ENCODE data around the gene TEAD1.

Gene TEAD1

GRCh38 chr11:12705874-12706273 lies 31.7 kb downstream of the TEAD1 start:
- Histone ChIP-seq H3K36me3 (ENCODE audit: control insufficient read depth, insufficient read depth, low read length) (no peaks in the 10 kb centered on the region), H3K9ac (ENCODE audit: low read length) (no peak overlapping the region), H3K27ac (ENCODE audit: low read depth, low read length) (no peak overlapping the region), H3K4me1 (ENCODE audit: control insufficient read depth, insufficient read depth, low read length) (peaks cover 14% of the 10 kb centered on the region), H3K4me3 (ENCODE audit: low read length) (no peak overlapping the region), H3K27me3 (ENCODE audit: control insufficient read depth, insufficient read depth, low read length) (no peaks in the 10 kb centered on the region)

- Histone ChIP-seq H3K4me1 (ENCODE audit: control insufficient read depth, insufficient read depth, low read length) (peaks cover 14% of the 10 kb centered on the region), H3K9ac (ENCODE audit: low read length) (no peak overlapping the region), H3K27me3 (ENCODE audit: control insufficient read depth, insufficient read depth, low read length) (no peaks in the 10 kb centered on the region), H3K36me3 (ENCODE audit: control insufficient read depth, insufficient read depth, low read length) (no peaks in the 10 kb centered on the region), H3K27ac (ENCODE audit: low read depth, low read length) (no peak overlapping the region), H3K4me3 (ENCODE audit: low read length) (peak overlapping the region; percentile 2)
These were observed 32.6 kb downstream of the TEAD1 start for GRCh38 chr11:12706545-12707499.

GRCh38 chr11:12707500-12707880 lies 33.3 kb downstream of the TEAD1 start:
- H3K9ac ChIP-seq (ENCODE audit: low read length), result no peak overlapping the region
- H3K36me3 ChIP-seq (ENCODE audit: control insufficient read depth, insufficient read depth, low read length), result no peaks in the 10 kb centered on the region
- peaks cover 14% of the 10 kb centered on the region for H3K4me1 ChIP-seq (ENCODE audit: control insufficient read depth, insufficient read depth, low read length)
- no peak overlapping the region for H3K27ac ChIP-seq (ENCODE audit: low read depth, low read length)
- H3K4me3 ChIP-seq (ENCODE audit: low read length), result peak overlapping the region; percentile 2
- no peaks in the 10 kb centered on the region for H3K27me3 ChIP-seq (ENCODE audit: control insufficient read depth, insufficient read depth, low read length)

- Histone ChIP-seq H3K27me3 (ENCODE audit: control insufficient read depth, insufficient read depth, low read length) (no peaks in the 10 kb centered on the region), H3K27ac (ENCODE audit: low read depth, low read length) (no peak overlapping the region), H3K9ac (ENCODE audit: low read length) (no peak overlapping the region), H3K4me1 (ENCODE audit: control insufficient read depth, insufficient read depth, low read length) (peaks cover 9% of the 10 kb centered on the region), H3K36me3 (ENCODE audit: control insufficient read depth, insufficient read depth, low read length) (no peaks in the 10 kb centered on the region), H3K4me3 (ENCODE audit: low read length) (no peak overlapping the region)
These were observed 37.3 kb downstream of the TEAD1 start for GRCh38 chr11:12711496-12711895.

GRCh38 chr11:12712132-12712531 lies 37.9 kb downstream of the TEAD1 start:
- Histone ChIP-seq H3K36me3 (ENCODE audit: control insufficient read depth, insufficient read depth, low read length) (no peaks in the 10 kb centered on the region), H3K27ac (ENCODE audit: low read depth, low read length) (no peak overlapping the region), H3K4me1 (ENCODE audit: control insufficient read depth, insufficient read depth, low read length) (peaks cover 8% of the 10 kb centered on the region), H3K4me3 (ENCODE audit: low read length) (no peak overlapping the region), H3K9ac (ENCODE audit: low read length) (no peak overlapping the region), H3K27me3 (ENCODE audit: control insufficient read depth, insufficient read depth, low read length) (no peaks in the 10 kb centered on the region)

GRCh38 chr11:12715131-12715530 lies 40.9 kb downstream of the TEAD1 start:
- no peak overlapping the region for H3K27ac ChIP-seq (ENCODE audit: low read depth, low read length)
- H3K4me3 ChIP-seq (ENCODE audit: low read length), result no peak overlapping the region
- no peaks in the 10 kb centered on the region for H3K27me3 ChIP-seq (ENCODE audit: control insufficient read depth, insufficient read depth, low read length)
- no peak overlapping the region for H3K9ac ChIP-seq (ENCODE audit: low read length)
- no peaks in the 10 kb centered on the region for H3K4me1 ChIP-seq (ENCODE audit: control insufficient read depth, insufficient read depth, low read length)
- H3K36me3 ChIP-seq (ENCODE audit: control insufficient read depth, insufficient read depth, low read length), result no peaks in the 10 kb centered on the region

- Histone ChIP-seq H3K4me1 (ENCODE audit: control insufficient read depth, insufficient read depth, low read length) (peaks cover under 1% of the 10 kb centered on the region), H3K27me3 (ENCODE audit: control insufficient read depth, insufficient read depth, low read length) (no peaks in the 10 kb centered on the region), H3K36me3 (ENCODE audit: control insufficient read depth, insufficient read depth, low read length) (no peaks in the 10 kb centered on the region), H3K4me3 (ENCODE audit: low read length) (no peak overlapping the region), H3K27ac (ENCODE audit: low read depth, low read length) (no peak overlapping the region), H3K9ac (ENCODE audit: low read length) (no peak overlapping the region)
These were observed 41.7 kb downstream of the TEAD1 start for GRCh38 chr11:12715941-12716340.

GRCh38 chr11:12716816-12717215 lies 42.6 kb downstream of the TEAD1 start:
- Histone ChIP-seq H3K36me3 (ENCODE audit: control insufficient read depth, insufficient read depth, low read length) (no peaks in the 10 kb centered on the region), H3K9ac (ENCODE audit: low read length) (no peak overlapping the region), H3K27ac (ENCODE audit: low read depth, low read length) (no peak overlapping the region), H3K4me1 (ENCODE audit: control insufficient read depth, insufficient read depth, low read length) (peaks cover 3% of the 10 kb centered on the region), H3K27me3 (ENCODE audit: control insufficient read depth, insufficient read depth, low read length) (no peaks in the 10 kb centered on the region), H3K4me3 (ENCODE audit: low read length) (no peak overlapping the region)

GRCh38 chr11:12717851-12718291 lies 43.6 kb downstream of the TEAD1 start:
- no peak overlapping the region for H3K27ac ChIP-seq (ENCODE audit: low read depth, low read length)

GRCh38 chr11:12719221-12719620 lies 45.0 kb downstream of the TEAD1 start:
- no peak overlapping the region for H3K27ac ChIP-seq (ENCODE audit: low read depth, low read length)
- peaks cover 11% of the 10 kb centered on the region for H3K4me1 ChIP-seq (ENCODE audit: control insufficient read depth, insufficient read depth, low read length)
- no peaks in the 10 kb centered on the region for H3K27me3 ChIP-seq (ENCODE audit: control insufficient read depth, insufficient read depth, low read length)
- no peak overlapping the region for H3K4me3 ChIP-seq (ENCODE audit: low read length)
- H3K9ac ChIP-seq (ENCODE audit: low read length), result no peak overlapping the region
- no peaks in the 10 kb centered on the region for H3K36me3 ChIP-seq (ENCODE audit: control insufficient read depth, insufficient read depth, low read length)

More at GRCh38 chr11:12717851-12718291, 43.6 kb downstream of the TEAD1 start:
- Histone ChIP-seq H3K36me3 (ENCODE audit: control insufficient read depth, insufficient read depth, low read length) (no peaks in the 10 kb centered on the region), H3K4me3 (ENCODE audit: low read length) (no peak overlapping the region), H3K9ac (ENCODE audit: low read length) (no peak overlapping the region), H3K4me1 (ENCODE audit: control insufficient read depth, insufficient read depth, low read length) (peaks cover 3% of the 10 kb centered on the region), H3K27me3 (ENCODE audit: control insufficient read depth, insufficient read depth, low read length) (no peaks in the 10 kb centered on the region)

GRCh38 chr11:12721816-12722604 lies 47.8 kb downstream of the TEAD1 start:
- Histone ChIP-seq H3K9ac (ENCODE audit: low read length) (no peak overlapping the region), H3K27ac (ENCODE audit: low read depth, low read length) (no peak overlapping the region), H3K27me3 (ENCODE audit: control insufficient read depth, insufficient read depth, low read length) (no peaks in the 10 kb centered on the region), H3K4me1 (ENCODE audit: control insufficient read depth, insufficient read depth, low read length) (peaks cover 24% of the 10 kb centered on the region), H3K36me3 (ENCODE audit: control insufficient read depth, insufficient read depth, low read length) (no peaks in the 10 kb centered on the region), H3K4me3 (ENCODE audit: low read length) (no peak overlapping the region)

GRCh38 chr11:12723421-12724300 lies 49.4 kb downstream of the TEAD1 start:
- Histone ChIP-seq H3K27me3 (ENCODE audit: control insufficient read depth, insufficient read depth, low read length) (no peaks in the 10 kb centered on the region), H3K36me3 (ENCODE audit: control insufficient read depth, insufficient read depth, low read length) (no peaks in the 10 kb centered on the region), H3K9ac (ENCODE audit: low read length) (no peak overlapping the region), H3K27ac (ENCODE audit: low read depth, low read length) (peak overlapping the region; percentile 80), H3K4me1 (ENCODE audit: control insufficient read depth, insufficient read depth, low read length) (peaks cover 33% of the 10 kb centered on the region), H3K4me3 (ENCODE audit: low read length) (peak overlapping the region; percentile 17)

All from rectal smooth muscle tissue (tissue), 1 donor.